ENCODE data around the gene BTG1.

DNA sequence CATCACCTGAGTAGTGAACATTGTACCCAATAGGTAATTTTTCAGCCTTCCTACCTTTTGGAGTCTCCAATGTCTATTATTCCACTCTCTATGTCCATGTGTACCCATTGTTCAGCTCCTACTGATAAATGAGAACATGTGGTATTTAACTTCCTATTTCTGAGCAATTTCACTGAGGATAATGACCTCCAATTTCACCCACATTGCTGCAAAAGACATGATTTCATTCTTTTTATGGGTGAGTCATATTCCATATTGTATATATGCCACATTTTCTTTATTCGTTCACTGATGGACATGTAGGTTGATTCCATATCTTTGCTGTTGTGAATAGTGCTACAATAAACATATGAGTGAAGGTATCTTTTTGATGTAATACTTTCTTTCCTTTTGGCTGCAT is 16.4 kb upstream of the BTG1 start:
- TF ChIP-seq CTCF (conservative IDR thresholded peaks at IDR 0.05; ENCODE audit: low read length) (no peak), EZH2phosphoT487 (IDR thresholded peaks at IDR 0.05; ENCODE audit: borderline replicate concordance) (no peak)

Measured in Loucy (cell line).